ENCODE data around the gene SORCS2.

DNA sequence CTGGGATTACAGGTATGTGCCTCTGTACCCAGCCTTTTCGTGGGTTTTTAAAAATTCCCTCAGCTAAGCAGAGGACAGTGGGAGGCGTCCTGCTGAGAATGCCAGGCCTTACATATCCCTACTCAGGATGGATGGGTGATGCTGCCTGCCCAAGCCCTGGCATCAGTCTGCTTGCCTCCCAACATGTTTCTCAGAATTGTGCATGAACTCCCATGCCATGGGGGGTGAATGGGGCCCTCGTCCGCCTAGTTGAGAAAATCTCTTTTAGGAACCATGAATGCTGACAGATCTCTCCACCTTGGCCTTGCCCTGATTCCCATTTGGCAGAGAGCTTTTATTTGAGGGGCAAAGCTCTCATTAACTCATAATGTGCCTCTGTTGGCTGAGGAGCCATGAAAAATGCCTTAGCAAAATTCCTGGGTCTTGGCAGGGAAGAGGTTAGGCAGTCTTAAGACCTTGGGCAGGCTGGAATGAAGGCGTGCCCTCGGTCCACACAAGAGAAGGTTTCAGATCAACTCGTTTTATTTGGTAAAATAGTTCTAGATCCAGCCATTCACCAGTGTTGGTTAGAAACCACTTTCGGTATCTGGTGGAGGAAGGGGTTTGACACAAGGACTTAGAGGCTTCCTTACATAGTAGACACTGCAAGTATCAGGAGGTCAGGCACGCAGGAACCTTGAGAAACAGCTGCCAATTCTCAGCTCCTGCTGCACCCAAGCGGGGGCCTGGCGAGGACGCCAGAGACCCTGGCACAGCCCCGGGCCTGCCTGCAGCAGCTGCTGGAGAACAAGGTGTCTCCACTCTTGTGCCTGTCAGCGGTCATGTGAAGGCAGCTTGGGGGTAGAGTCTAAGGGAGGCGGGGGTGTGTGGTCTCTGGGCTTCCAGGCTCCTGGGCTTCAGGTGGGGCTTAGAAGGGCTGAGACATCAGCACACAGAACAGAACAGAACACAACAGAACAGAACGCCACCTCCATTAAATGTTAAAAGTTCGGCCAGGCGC is 435.2 kb downstream of the SORCS2 start:
- TF ChIP-seq, protein P1, sequence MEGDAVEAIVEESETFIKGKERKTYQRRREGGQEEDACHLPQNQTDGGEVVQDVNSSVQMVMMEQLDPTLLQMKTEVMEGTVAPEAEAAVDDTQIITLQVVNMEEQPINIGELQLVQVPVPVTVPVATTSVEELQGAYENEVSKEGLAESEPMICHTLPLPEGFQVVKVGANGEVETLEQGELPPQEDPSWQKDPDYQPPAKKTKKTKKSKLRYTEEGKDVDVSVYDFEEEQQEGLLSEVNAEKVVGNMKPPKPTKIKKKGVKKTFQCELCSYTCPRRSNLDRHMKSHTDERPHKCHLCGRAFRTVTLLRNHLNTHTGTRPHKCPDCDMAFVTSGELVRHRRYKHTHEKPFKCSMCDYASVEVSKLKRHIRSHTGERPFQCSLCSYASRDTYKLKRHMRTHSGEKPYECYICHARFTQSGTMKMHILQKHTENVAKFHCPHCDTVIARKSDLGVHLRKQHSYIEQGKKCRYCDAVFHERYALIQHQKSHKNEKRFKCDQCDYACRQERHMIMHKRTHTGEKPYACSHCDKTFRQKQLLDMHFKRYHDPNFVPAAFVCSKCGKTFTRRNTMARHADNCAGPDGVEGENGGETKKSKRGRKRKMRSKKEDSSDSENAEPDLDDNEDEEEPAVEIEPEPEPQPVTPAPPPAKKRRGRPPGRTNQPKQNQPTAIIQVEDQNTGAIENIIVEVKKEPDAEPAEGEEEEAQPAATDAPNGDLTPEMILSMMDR (IDR thresholded peaks at IDR 0.05): no peak
- TF ChIP-seq EZH2phosphoT487 (IDR thresholded peaks at IDR 0.05) (no peak), EZH2 (IDR thresholded peaks at IDR 0.05) (no peak)

Data from neural progenitor cell (in vitro differentiated cells).